HPDE6-E6E7 (cell line): ENCODE results near the gene OR10R2.
"Not testable (repeated sequence)": the region's sequence is repeated elsewhere in the genome, so short reads cannot be mapped to it uniquely, and the experiment has no call there.

Experiments used
- DNase-seq: peaks from one replicate; pipeline ENCODE4 v3.0.0; 2011; ENCODE audit warnings: missing footprints; ENCODE audit errors: extremely low spot score

OR10R2 gene, protein sequence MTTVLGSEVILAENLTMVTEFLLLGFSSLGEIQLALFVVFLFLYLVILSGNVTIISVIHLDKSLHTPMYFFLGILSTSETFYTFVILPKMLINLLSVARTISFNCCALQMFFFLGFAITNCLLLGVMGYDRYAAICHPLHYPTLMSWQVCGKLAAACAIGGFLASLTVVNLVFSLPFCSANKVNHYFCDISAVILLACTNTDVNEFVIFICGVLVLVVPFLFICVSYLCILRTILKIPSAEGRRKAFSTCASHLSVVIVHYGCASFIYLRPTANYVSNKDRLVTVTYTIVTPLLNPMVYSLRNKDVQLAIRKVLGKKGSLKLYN

DNA sequence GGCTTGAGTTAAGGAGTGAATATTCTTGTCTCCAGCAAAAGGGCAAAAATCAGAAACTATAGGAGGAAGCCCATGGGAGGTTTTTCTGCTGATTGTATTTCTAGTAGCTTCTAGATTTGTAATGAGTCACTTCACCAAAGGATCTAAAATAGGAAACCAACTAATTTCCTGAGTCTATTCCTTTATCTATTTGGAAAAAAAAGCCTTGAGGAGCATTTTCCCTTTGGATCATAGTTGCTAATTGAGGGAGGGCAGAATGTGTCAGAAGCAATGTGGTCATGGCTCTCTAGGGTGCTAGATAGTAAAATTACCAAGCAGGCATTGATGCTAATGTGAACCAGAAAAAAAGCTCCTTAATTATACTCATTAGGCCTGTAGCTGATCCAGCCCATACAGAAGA, at the start of gene OR10R2:
Gene OR10R2 (plus strand): TSS at position 301 of the 400 bp plus-strand sequence. CDS start 106 bp downstream, outside the sequence.
- DNase-seq, result no peak

DNA sequence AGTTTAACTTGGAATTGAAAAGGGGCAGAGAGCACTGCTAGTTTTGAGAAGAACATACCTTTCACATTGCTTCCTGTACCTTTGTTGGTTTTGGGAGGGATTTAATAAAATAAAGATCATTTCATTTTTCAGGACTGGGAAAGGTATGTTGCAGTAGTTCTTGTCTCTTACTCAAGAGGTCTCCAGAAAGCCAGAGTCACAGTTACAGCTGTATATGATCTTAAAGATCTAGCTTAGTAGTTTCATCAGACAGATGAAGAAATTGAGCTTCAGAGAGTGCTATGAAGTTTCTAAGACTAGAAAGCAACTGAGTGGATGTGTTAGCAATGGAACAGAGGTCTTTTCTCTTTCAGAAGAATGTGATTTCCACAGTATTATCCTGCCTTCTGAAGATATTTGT, 47.0 kb upstream of the OR10R2 start:
- DNase-seq, result no peak

DNA sequence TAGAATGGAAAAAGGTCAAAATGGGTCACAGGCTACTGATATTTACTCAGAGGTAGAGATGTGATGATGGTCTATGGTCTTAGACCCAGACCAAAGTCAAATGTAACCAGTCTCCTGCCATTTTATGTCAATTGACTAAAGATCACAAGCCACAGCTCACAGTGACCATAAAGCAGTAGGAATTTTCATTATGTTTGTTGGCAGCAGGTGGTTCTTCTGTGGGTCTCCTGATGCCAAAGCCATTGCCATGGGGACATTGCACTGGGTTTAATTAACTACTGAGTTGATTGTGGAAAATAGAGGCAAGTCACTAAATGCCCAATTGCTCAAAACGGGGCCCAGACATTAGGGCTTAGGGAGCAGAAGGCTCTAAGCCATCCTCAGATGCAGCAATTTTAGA, 45.9 kb upstream of the OR10R2 start, which contains the start of gene OR10K2:
Gene OR10K2 (minus strand): TSS at position 101 of the 400 bp plus-strand sequence. CDS start 5,371 bp downstream, outside the sequence.
- DNase-seq, result no peak

DNA sequence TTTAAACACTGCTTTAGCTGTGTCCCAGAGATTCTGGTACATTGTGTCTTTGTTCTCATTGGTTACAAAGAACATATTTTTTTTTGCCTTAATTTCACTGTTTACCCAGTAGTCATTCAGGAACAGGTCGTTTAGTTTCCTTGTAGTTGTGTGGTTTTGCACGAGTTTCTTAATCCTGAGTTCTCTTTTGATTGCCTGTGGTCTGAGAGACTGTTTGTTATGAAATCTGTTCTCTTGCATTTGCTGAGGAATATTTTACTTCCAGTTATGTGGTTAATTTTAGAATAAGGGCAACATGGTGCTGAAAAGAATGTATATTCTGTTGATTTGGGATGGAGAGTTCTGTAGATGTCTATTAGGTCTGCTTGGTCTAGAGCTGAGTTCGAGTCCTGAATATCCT, 41.9 kb upstream of the OR10R2 start:
- DNase-seq, result not testable (repeated sequence)

DNA sequence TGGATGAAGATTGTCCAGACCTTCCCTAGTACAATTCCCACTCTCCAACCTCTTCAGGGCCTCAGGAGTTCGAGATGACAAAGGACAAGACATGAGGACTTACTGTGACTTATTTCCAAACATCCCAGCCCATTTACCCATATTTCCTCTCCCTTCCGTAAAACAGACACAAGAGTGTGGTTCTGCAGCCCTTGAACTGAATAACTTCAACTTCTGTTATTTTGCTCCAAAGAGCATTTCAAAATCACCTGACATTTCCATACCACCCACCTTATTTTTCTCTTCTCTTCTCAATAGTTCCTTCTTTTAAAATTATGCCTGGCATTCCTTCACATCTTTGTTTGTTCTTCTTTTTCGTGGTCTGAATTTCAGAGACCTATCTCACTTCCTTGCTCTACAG, 37.3 kb upstream of the OR10R2 start:
- no peak for DNase-seq

DNA sequence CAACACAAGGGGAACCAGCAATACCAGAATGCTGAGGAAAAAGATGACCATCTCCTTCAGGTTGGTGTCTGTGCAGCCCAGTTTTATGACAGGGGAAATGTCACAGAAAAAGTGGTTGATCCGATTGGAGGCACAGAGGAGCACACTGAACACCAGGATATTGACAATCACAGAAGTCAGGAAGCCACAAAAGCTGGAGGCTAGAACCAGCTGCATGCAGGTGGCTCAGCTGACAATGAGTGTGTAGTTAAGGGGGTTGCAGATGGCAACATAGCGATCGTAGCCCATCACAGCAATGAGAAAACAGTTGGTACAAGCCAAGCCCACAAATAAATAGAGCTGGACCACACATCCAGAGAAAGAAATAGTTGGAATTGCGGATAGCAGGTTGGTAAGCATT, 26.6 kb upstream of the OR10R2 start:
- no peak for DNase-seq

DNA sequence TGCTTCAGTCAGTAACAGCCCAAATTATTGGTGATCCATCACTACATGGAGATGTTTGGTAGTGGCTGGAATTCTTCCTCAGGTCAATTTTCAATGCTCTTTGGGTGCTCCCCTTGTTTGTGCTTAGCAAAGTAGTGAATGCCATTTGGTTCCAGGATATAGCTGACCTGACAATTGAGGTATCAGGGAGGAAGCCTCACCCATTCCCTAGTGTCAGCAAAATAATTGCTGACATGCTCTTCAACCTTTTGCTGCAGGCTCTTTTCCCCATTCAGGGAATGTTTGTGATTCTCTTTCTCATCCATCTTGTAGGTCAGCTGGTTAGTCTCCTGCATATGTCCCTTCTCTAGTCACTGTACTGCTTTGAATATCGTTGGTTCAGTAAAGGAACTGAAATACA, 17.5 kb upstream of the OR10R2 start:
- DNase-seq, result no peak

DNA sequence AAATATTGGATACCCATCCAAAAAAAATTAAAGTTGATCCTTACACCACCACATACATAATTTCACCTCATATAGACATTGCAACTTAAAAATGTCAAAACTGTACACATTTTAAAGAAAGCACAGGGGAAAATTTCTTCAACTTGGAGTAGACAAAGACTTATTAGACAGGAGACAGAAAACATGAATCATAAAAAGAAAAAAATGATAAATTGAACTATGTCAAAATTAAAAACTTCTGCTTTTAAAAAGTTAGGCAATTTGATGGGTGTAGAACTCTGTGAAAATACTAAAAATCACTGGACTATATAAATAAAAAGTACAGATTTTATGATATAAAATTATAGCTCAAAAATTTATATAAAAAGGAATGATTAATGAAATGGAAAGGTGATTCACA, 14.8 kb upstream of the OR10R2 start:
- no peak for DNase-seq

DNA sequence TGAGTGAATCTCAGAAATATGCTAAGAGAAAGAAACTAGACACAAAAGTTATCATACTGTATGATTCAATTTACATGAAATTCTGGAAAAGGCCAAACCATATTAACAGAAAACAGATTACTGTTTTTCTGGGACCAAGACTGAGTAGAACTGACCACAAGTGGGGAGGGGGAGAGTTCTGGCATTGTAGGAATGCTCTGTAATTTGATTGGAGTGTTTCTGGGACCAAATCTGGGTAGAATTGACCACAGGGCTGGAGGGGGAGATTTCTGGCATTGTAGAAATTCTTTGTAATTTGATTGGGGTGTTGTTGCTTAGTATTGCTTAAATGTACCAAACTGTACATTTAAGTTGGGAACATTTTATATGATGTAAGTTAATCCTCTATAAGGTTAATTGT, 13.8 kb upstream of the OR10R2 start:
- DNase-seq, result no peak

DNA sequence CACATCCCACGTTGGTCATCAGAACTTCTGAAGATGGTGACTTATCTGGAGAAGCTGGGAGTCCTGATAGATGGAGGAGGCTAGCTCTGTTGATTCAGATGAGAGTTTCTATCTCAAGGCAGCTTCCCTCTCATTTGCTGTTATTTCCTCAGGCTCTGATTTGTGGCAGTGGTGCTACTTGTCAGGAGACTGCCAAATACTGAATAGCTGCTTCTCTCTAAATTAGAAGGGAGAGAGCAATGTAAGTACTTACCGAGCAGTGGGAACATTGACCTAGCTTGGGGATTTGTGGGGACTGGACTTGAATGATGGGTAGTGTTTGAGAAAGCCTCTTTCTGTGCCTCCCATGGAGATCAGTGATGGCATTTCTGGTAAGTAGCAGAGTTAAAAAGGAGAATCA, 10.5 kb upstream of the OR10R2 start, which contains the start of gene OR10K1:
Gene OR10K1 (plus strand): TSS at position 301 of the 400 bp plus-strand sequence. CDS start 3,728 bp downstream, outside the sequence.
- no peak for DNase-seq

DNA sequence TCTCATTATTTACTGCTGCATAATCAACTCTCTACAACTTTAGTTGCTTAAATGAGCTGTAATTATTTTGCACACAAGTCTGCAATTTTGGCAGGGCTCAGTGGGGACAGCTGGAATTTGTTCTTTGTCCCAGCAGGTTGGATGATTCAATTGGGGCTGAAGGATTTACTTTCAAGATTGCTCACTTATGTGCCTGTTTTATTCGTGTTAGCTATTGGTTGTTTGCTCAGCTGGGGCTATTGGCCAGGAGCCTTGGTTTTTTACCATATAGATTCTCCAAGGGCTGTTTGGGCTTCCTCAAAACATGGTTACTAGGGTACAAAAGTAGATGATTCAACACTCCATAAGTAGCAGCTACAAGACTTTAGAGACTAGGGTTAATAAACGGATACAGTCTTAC, 13.4 kb downstream of the OR10R2 start:
- no peak for DNase-seq

DNA sequence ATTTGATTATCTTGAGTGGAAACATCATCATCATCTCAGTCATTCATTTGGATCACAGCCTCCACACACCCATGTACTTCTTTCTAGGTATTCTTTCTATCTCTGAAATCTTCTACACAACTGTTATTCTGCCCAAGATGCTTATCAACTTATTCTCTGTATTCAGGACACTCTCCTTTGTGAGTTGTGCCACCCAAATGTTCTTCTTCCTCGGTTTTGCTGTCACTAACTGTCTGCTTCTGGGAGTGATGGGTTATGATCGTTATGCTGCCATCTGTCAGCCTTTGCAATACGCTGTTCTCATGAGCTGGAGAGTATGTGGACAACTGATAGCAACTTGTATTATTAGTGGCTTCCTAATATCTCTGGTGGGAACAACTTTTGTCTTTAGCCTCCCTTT, 19.3 kb downstream of the OR10R2 start:
- DNase-seq, result no peak

DNA sequence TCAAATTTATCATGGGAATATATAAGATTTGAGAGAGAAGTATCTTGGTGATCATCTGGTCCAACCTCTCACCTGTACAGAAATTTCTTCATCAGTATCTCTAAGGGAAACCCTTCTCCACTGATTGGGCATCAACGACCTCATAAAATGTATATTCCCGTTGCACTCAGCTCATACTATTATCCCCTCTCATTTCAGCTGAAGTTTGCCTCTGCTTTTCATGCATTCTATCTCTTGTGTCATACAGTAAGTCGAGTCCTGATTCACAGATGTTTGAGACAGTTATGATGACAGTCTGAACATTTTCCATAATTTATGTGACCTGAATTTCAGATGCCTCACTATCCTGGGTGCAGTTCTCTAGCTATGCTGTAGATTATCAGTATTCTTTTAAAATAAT, 21.0 kb downstream of the OR10R2 start:
- no peak for DNase-seq

DNA sequence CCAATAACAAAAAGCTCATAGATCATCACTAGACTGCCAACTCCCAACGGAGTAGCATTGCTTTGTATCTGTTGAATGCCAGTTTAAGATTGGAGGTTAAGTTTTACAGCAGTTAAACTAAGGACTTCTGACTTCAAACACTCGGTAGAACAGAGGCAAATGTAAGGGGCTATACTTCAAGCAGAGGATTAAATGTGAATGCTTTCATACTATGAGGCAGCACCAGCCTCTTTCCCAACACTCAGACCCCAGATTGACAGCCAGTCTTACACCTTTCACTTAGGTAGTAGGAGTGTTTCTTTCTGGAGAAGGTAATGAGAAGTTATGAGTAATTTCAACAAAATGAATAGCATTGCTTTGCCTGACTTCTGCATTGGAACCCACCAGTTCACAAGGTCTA, 22.8 kb downstream of the OR10R2 start:
- no peak for DNase-seq

DNA sequence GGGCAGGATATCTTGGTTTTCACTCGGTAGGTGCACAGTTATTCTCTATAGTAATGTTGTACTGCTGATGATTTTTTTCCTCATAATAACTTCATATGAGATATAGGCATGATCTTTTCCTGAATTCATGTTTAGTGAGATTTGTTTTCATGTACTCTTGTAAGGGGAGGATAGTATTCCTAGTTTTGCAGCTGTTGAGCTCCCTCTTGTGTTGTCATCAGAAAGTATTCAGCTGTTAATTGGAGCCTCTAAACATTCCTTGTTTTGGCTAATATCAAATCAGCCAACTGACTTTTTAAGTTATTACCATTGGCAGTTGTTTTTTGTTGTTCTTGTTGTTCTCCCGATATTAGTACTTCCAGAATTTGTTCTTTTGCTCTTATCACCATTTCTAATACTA, 24.4 kb downstream of the OR10R2 start:
- DNase-seq, result no peak

DNA sequence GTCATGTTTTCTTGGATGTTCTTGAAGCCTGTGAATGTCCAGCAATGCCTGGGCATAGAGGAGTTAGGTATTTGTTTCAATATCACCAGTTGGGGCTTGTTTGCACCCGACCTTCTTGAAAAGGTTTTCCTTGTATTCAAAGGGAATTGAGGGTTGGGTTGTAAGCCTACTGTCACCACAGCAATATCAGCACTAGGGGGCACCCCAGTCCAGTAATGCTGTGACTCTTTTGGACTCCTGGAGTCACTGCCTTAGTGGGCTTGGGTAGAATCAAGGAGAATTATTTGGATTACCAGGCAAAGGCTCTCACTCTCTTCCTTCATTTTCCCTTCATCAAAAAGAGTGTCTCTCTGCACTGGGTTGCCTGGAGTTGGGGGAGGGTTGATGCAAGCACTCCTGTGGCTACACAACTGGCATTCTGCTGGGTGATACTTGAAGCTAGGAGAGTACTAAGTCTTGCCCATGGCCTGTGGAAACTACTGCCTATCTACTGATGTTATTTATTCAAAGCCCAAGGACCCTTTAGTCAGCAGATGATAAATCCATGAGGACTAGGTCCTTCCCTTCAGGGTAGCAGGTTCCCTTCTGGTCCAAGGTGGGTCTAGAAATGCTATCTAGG, 34.5 kb downstream of the OR10R2 start:
- no peak for DNase-seq

DNA sequence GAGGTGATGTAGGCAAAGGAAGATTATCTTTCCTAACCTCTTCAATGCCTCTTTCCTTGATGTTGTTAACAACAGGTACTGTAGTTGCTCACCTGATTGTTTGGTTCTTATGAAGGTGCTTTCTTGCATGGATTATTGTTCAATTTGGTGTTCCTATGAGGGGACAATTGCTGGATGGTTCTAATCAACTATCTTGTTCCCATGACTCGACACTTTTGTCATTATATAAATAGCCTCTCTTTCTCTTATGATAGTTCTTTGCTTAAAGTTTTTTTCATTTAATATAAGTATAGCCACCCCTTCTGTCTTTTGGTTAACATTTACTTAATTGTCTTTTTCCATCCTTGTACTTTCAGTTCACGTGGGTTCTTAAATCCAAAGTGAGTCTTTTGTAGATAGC, 35.5 kb downstream of the OR10R2 start:
- DNase-seq, result no peak

DNA sequence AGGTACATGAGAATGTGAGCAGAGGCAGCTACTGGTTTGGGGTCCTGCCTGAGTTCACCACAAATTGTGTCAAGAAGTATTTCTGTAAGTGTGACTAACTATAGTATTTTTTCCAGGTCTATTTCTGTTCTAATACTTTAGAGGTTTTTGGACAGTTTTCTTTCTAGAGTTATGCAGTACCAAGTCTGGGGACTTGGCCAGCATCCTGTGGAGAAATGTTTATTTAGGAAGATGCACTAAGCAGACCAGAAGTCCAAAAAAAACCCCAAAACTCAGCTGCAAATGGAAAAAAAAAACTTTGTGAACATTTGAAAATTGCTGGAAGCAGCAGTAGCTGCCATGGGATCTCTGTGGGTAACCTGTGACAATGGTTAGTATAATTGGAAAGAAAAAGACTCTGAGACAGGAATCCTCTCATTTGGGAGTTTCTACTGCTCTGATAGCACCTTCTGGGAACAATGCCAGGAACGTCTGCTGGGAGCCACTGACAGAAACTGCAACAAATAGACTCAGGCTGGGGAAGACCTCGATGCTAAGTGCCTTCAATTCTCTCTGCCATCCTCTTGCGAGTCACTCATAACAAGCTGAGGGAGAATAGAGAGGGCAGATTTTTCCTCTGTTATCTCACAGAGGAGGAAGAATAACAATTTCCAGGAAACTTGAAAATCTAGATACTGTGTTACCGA, 37.6 kb downstream of the OR10R2 start:
- DNase-seq, result no peak

DNA sequence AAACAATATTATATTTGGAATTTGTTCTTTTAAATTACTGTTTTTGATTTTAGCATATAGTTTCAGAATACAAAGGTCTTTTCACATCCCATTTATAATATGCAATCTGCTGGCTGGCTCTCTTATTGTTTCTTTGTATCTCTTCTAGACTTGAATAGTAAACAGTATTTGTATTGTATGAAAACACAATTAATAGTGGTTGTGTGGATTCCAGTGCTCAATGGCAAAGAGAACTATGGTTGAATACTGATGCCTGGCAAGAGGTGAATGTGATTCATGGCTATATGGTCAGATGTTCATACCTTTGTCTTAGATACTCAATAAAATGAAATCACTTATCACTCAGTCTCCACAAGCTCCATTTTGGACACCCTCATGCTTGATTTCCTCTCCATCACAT, 44.9 kb downstream of the OR10R2 start:
- DNase-seq, result no peak

DNA sequence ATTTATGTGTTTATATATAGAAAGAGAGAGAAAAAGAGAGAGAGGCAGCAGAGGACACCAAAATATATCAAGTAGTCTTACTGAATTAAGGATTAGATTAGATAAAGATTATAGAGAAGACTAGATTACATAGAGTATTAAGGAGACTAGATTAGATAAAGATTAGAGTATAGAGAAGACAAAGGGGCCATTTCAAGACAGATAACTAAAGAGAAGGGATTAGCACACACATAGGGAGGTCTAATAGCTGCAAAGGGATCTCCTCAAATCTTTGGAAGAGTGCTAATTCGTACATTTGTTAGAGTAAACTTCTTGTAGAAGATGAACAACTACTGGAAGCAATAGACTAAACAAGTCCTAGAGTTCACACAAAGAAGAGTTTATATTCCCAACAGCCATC, 48.0 kb downstream of the OR10R2 start:
- no peak for DNase-seq

DNA sequence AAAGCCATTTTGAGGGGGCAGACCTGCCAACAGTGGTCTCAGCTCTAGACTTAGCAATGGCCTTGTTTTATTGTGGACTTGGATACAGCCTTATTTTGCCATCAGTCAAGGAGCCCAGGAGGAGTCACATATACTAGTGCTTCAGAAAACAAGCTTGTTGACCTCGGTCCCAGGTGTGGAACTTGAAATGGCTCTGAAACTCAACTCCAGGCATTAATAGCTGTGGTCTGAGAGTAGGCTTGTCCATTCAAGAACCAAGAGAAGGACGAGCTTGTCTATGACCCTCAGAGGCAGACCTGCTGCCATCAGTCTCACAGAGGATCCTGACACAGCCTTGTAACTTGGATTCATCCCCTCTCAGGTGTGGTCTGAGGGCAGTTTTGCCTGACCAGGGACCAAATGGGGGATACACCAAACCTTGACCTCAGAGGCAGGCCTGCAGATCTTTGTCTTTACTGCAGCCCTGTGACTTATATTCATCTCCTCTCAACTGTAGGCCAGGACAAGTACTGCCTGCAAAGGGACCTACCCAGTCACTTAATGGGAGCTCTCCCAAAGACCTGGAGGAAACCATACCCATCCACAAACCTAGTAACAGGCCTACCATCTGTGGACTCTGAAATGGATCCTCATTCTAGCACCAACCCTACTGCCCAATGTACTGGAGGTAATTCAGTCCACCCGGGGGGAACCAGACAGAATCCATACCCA, 49.1 kb downstream of the OR10R2 start:
- no peak for DNase-seq

DNA sequence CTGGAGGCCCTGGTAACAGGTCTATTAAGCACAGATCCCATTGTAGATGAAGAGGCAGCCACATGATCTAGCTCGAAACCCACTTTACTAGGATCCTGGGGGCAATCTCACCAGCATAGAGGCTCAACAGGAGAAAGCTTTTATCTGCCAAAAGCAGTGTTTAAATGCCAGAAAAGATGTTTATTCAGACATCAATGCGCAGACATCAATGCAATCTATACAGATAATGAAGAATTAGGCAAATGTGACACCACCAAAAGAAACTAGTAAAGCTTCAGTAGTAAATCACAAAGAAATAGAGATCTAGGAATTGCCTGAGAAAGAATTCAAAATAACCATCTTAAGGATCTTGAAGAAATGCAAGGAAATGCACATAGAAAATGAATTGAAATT, 49.6 kb downstream of the OR10R2 start:
- DNase-seq, result no peak
